ENCODE results near the gene CXCL16.

DNA sequence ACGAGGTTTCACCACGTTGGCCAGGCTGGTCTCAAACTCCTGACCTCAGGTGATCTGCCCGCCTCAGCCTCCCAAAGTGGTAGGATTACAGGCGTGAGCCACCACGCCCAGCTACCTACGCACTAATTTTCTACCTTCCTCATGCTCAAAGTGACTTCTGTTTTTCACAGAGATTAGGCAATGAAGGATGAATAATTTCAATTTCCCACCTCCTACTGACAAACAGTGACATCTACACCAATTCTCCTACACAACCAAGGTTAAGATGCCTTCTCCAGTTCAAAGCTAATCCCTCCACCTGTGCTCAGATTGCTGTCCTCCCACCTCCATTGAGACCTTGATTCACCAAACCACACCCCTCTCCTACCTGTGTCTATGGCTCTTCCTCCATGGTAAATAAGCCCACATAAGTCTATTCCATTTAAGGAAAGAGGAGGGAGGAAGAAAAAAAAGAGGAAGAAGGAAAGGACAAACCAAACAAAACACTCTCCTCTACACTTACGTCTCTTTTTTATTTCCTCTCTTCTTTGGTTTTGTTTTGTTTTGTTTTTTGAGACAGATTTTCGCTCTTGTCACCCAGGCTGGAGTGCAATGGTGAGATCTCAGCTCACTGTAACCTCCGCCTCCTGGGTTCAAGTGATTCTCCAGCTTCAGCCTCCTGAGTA, 13.9 kb downstream of the CXCL16 start:
- TF ChIP-seq, protein P1, sequence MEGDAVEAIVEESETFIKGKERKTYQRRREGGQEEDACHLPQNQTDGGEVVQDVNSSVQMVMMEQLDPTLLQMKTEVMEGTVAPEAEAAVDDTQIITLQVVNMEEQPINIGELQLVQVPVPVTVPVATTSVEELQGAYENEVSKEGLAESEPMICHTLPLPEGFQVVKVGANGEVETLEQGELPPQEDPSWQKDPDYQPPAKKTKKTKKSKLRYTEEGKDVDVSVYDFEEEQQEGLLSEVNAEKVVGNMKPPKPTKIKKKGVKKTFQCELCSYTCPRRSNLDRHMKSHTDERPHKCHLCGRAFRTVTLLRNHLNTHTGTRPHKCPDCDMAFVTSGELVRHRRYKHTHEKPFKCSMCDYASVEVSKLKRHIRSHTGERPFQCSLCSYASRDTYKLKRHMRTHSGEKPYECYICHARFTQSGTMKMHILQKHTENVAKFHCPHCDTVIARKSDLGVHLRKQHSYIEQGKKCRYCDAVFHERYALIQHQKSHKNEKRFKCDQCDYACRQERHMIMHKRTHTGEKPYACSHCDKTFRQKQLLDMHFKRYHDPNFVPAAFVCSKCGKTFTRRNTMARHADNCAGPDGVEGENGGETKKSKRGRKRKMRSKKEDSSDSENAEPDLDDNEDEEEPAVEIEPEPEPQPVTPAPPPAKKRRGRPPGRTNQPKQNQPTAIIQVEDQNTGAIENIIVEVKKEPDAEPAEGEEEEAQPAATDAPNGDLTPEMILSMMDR (IDR thresholded peaks at IDR 0.05; ENCODE audit: insufficient read depth, low read length, poor library complexity, severe bottlenecking), result no peak
- TF ChIP-seq EZH2phosphoT487 (conservative IDR thresholded peaks at IDR 0.05; ENCODE audit: low read length), result no peak
